Heart right ventricle (tissue), 16 donors: ENCODE results near the gene EXD2. TPM values are rescaled to one million over a fixed set of nuclear protein-coding genes. Genes with fewer than 3 reads are reported as not detected.

Experiments
- ATAC-seq, 8 donors: fragments of 200-7000 bp; cut with Tn5 transposase; one replicate each; pipeline ENCODE4 v1.9.1; 2020; ENCODE audit warnings: mild to moderate bottlenecking in 8 of 8, moderate library complexity in 8 of 8, moderate number of reproducible peaks in 1 of 8
- DNase-seq, 2 donors: peaks; one replicate each; pipeline ENCODE4 v3.0.0-alpha.2; 2020
- H3K27ac ChIP-seq, 10 donors: fragments of 200-600 bp; sonication (generic) in 2 of 10; one replicate each; pipeline versions ENCODE4 v1.5.0 to v1.8.0; 2020 to 2022; ENCODE audit warnings: mild to moderate bottlenecking in 3 of 10
- H3K27me3 ChIP-seq, 7 donors: fragments of 200-600 bp; one replicate each; pipeline ENCODE4 v1.8.0; 2021 to 2022; ENCODE audit warnings: mild to moderate bottlenecking in 2 of 7
- H3K36me3 ChIP-seq, 9 donors: fragments of 200-600 bp; sonication (generic) in 1 of 9; one replicate each; pipeline versions ENCODE4 v1.5.0 to v1.8.0; 2020 to 2022; ENCODE audit warnings: mild to moderate bottlenecking in 2 of 9
- H3K4me1 ChIP-seq, 9 donors: fragments of 200-600 bp; sonication (generic) in 1 of 9; one replicate each; pipeline versions ENCODE4 v1.5.0 to v1.8.0; 2020 to 2022; ENCODE audit warnings: mild to moderate bottlenecking in 4 of 9
- H3K4me3 ChIP-seq, 10 donors: fragments of 200-600 bp; sonication (generic) in 2 of 10; one replicate each; pipeline versions ENCODE4 v1.5.0 to v1.8.0; 2020 to 2022; ENCODE audit warnings: mild to moderate bottlenecking in 7 of 10, moderate library complexity in 2 of 10
- H3K9me3 ChIP-seq, 11 donors: fragments of 200-600 bp in 10 of 11; sonication (generic) in 2 of 11; one replicate each; pipeline versions ENCODE4 v1.5.0 to v1.8.0; 2013 to 2022; ENCODE audit warnings: mild to moderate bottlenecking in 2 of 11, control low read depth in 1 of 11, moderate library complexity in 1 of 11
- CTCF ChIP-seq, 9 donors: fragments of 200-600 bp; sonication (generic) in 2 of 9; IDR thresholded peaks; one replicate each; pipeline versions ENCODE4 v1.5.0 to v1.8.0; 2021 to 2022; ENCODE audit warnings: antibody characterized with exemption in 9 of 9, mild to moderate bottlenecking in 5 of 9, moderate library complexity in 1 of 9
- WGBS, 2 donors: extraction: QIAGEN DNeasy Blood & Tissue Kit; methylation state at CpG; one replicate each; pipeline ENCODE4 v1.1.7; 2013; ENCODE audit warnings: inconsistent platforms in 1 of 2; 5-methylcytosine and 5-hydroxymethylcytosine counted together
- intact Hi-C, 10 donors: fragments of 100-400 bp; cut with DNase I; formaldehyde crosslinking; loops; one replicate each; pipeline versions ENCODE4 v1.11.1 to v1.14.2; 2022
- polyA plus RNA-seq, 2 donors: library from polyadenylated mRNA; stranded (reverse); fragments of 200-250 nt; gene quantifications; one replicate each; pipeline ENCODE4 v1.2.3, GENCODE V29; 2013
- total RNA-seq, 10 donors: library from RNA; stranded (reverse); fragmentation: NEBNext Ultra II Directional in 3 of 10; extraction: Animal tissue kit (Norgen Biotek cat#: 25700) in 3 of 10; gene quantifications; one replicate each; pipeline versions ENCODE4 v1.2.1 to v1.2.4, GENCODE V29; 2021 to 2023
- donor health status: Arrhythmogenic right ventricular cardiomyopathy.
- donor health status: ischemic (EF 13 %, LVEDD 7.1; RV severe dilation, severe dysfunction).
- donor health status: healthy with polysubstance abuse.
- donor health status: DM: no; HTN: yes; CAD: no.
- donor health status: DM: no; HTN: no; CAD: no.
- donor health status: ischemic (EF 25% LVEDD 6.9; RV normal size, moderate dysfunction).
- donor health status: ischemic (EF 25% LVEDD 5.7; RV mildly dilated, moderate dysfunction).
- donor health status: healthy.
- donor health status: DM: yes; HTN: yes; CAD: no.
- donor health status: Ischemic cardiomyopathy.
- donor health status: ischemic (EF 35%, LVEDD 5.7; RV mildly dilated, moderate dysfunction).
- donor health status: nonischemic (EF 11% LVEDD 7.7; RV severe dilation, severe dysfunction).
- donor health status: DM: yes; HTN: yes; CAD: no.
- donor health status: PGD.
- donor health status: ischemic (EF 29% LVEDD 5.4; RV normal size, mild dysfunction).
- donor health status: nonischemic (EF 23%, LVEDD 6.1; RV moderate dilation, normal function).

Gene EXD2
- total and polyA plus RNA-seq, 12 donors, result 9.8 to 22.4 (median 16.2) TPM

DNA sequence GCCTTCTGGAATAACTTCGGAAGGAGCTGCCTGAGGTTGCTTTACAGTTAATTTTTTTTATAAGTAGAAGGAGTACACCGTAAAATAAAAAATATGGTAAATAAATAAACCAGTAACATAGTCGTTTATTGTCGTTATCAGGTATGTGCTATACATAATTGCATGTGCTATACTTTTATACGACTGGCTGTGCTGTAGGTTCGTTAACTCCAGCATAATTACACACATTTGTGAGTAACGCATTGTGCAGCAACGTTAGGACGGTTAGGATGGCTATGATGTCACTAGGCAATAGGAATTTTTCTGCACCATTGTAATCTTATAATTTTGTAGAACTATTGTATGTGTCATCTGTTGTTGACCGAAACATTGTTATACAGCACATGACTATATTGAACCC is 8.5 kb downstream of the EXD2 start:
- Histone ChIP-seq H3K27me3 (no peaks in the 10 kb centered on the region), H3K27ac (no peak overlapping the region), H3K9me3 (no peaks in the 10 kb centered on the region), H3K4me1 (no peaks in the 10 kb centered on the region), H3K4me3 (no peak overlapping the region), H3K36me3 (peaks cover 0 to 14% (median 0%) of the 10 kb centered on the region in 9 donors)
- intact Hi-C loops, result no loop called here
- ATAC-seq, result no peak
- TF ChIP-seq CTCF (IDR thresholded peaks at IDR 0.05), result no peak
- DNase-seq, result no peak
- 92 to 93% methylated on average over 10 of the region's 10 CpGs for WGBS, 2 donors

DNA sequence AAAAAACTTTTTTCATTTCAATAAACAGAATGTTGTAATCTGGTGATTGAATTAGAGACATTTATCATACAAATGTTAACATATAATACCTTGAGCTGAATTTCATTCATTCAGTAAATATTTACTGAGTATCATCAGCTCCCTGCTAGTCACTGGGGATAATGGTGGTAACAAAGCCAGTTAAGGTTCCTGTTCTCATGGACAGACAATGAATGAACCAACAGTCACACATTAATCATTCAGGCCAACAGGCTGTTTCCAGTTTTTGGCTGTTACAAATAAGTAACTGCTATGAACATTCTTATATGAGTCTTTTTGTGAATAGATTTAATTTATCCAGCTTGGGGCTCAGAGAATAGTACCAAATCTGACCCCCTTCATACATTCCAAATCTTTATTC is 13.5 kb downstream of the EXD2 start:
- no peak for TF ChIP-seq CTCF (IDR thresholded peaks at IDR 0.05)
- intact Hi-C loops, result no loop called here
- H3K4me1 ChIP-seq, result no peaks in the 10 kb centered on the region
- ATAC-seq (no peak), DNase-seq (no peak)
- no peaks in the 10 kb centered on the region for H3K9me3 ChIP-seq
- peaks cover 0 to 15% (median under 1%) of the 10 kb centered on the region in 9 donors for H3K36me3 ChIP-seq
- no peaks in the 10 kb centered on the region for H3K27me3 ChIP-seq
- no peak overlapping the region for H3K4me3 ChIP-seq
- no peak overlapping the region for H3K27ac ChIP-seq

DNA sequence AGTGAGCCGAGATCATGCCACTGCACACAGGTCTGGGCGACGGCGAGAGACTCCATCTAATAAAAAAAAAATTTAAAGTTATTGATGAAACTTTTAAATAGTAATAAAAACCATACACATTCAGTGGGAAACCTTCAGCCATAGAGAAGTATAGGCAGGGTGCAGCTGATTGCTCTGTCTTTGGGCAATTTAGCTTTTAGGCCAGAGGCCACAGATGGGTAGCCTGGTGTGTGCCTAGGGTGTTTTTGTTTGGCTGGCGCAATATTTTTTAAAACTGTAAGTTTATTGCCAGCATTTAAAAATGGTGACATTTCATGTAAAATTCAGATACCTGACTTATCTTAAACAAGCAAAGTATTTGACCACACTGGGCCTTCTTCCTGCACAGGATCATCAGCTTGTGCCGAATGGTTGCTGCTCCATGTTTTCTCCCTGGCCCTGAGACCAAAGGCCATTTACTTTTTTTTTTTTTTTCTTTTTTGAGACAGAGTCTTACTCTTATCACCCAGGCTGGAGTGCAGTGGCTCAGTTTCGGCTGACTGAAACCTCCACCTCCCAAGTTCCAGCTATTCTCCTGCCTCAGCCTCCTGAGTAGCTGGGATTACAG is 16.2 kb downstream of the EXD2 start:
- no peak for TF ChIP-seq CTCF (IDR thresholded peaks at IDR 0.05)
- ATAC-seq, result no peak
- no peaks in the 10 kb centered on the region for H3K27me3 ChIP-seq
- intact Hi-C loops, result no loop called here
- DNase-seq, result no peak
- H3K9me3 ChIP-seq, result no peaks in the 10 kb centered on the region
- 90 to 98% methylated on average over 7 of the region's 7 CpGs for WGBS, 2 donors
- H3K36me3 ChIP-seq, result peaks cover 0 to 43% (median 18%) of the 10 kb centered on the region in 9 donors
- H3K4me3 ChIP-seq, result no peak overlapping the region
- H3K27ac ChIP-seq, result no peak overlapping the region
- H3K4me1 ChIP-seq, result no peaks in the 10 kb centered on the region

DNA sequence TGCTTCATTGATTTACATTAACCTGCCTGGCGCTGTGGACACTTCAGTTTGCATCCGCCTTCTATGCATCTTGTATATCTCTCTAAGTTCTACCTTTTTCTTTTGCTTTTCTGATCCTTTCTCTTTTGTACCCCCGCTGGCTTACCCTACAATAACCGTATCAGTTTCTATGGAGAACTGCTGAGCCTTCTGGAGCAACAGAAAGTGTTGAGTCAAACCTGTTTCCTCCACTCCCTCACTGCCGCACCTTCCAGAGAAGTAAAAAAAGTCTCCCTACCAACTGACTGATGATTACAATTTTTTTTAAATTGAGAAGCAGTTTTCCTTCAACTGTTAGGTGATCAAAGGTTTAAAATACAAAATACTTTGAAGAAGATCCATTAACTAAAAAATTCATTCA is 17.4 kb downstream of the EXD2 start:
- Histone ChIP-seq H3K4me3 (no peak overlapping the region), H3K36me3 (peaks cover 0 to 54% (median 18%) of the 10 kb centered on the region in 9 donors), H3K27ac (no peak overlapping the region), H3K27me3 (no peaks in the 10 kb centered on the region), H3K9me3 (no peaks in the 10 kb centered on the region), H3K4me1 (no peaks in the 10 kb centered on the region)
- DNase-seq, result no peak
- no peak for ATAC-seq
- WGBS, 2 donors, result 93 to 94% methylated on average over 5 of the region's 5 CpGs
- TF ChIP-seq CTCF (IDR thresholded peaks at IDR 0.05), result no peak
- intact Hi-C loops, result no loop called here
